ENCODE measurements around the gene POFUT1. TPM values are rescaled to one million over a fixed set of nuclear protein-coding genes. Genes with fewer than 3 reads are reported as not detected.
A peak's percentile ranks its signal among the peaks of the same experiment; 100 is the strongest.

Gene POFUT1
- polyA plus RNA-seq, 3 donors, result 10.9 to 22.8 (median 11.8) TPM

DNA sequence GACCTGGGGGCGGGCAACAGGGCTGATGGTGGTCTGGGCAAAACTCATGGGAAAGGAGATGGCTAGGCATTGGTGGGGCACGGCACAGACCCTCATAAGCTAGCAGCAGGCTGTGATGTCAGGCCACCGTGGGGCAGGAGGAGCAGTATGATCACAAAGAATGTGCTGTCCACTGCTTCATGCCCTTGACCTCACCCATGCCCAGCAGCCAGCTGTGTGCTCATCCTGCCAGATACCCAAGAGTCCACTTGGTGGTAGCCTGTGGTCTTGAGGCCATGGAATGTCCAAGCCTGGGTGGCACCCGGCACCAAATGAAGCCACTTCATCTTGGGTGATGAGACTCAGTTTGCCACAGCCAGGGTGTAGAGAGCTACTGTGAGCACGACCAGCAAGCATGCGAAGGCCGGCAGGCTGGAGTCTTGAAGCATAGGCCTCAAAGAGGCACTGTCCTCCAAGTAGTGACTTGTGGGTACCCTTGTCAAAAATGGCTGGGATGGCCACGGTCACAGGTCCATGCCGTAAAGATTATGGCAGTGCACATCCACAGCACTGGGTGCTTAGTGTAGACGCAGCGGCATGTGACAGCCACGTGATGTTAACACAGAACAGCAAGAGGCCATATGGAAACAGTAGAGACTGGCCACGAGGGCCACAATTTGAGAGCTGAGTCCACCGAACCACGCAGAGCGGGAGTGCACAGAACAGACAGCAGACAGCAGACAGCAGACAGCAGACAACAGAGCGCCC is 19.1 kb upstream of the POFUT1 start:
- Mint-ChIP-seq H3K4me1 (peaks cover 28% of the 10 kb centered on the region), H3K27me3 (ENCODE audit: low read depth in 3 of 3) (peaks cover 4 to 6% (median 6%) of the 10 kb centered on the region in 3 donors), H3K36me3 (peaks cover 22 to 24% of the 10 kb centered on the region in 2 donors), H3K27ac (no peak overlapping the region), H3K9me3 (peaks cover 0 to 3% (median 0%) of the 10 kb centered on the region in 7 donors), H3K4me3 (peak overlapping the region in 1 of 2 donors; percentile 42)
- H3K27me3 ChIP-seq (ENCODE audit: control insufficient read depth in 2 of 2, insufficient read depth in 2 of 2, low read length in 2 of 2), result no peaks in the 10 kb centered on the region
- intact Hi-C loops (cut with micrococcal nuclease), result no loop called here
- H3K9me3 ChIP-seq (replicated peaks in 1 of 2; ENCODE audit: control insufficient read depth in 1 of 2, insufficient read depth in 1 of 2, low read length in 2 of 2), result no peaks in the 10 kb centered on the region
- no peaks in the 10 kb centered on the region for H3K79me2 ChIP-seq (ENCODE audit: insufficient read depth, low read length)
- H3K4me1 ChIP-seq (ENCODE audit: control insufficient read depth in 1 of 2, insufficient read depth in 2 of 2, low read length in 2 of 2), result peaks cover 16 to 21% of the 10 kb centered on the region in 2 donors
- TF ChIP-seq, protein P1, sequence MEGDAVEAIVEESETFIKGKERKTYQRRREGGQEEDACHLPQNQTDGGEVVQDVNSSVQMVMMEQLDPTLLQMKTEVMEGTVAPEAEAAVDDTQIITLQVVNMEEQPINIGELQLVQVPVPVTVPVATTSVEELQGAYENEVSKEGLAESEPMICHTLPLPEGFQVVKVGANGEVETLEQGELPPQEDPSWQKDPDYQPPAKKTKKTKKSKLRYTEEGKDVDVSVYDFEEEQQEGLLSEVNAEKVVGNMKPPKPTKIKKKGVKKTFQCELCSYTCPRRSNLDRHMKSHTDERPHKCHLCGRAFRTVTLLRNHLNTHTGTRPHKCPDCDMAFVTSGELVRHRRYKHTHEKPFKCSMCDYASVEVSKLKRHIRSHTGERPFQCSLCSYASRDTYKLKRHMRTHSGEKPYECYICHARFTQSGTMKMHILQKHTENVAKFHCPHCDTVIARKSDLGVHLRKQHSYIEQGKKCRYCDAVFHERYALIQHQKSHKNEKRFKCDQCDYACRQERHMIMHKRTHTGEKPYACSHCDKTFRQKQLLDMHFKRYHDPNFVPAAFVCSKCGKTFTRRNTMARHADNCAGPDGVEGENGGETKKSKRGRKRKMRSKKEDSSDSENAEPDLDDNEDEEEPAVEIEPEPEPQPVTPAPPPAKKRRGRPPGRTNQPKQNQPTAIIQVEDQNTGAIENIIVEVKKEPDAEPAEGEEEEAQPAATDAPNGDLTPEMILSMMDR (IDR thresholded peaks at IDR 0.05), result no peak
- H3K27ac ChIP-seq (ENCODE audit: low read depth in 1 of 2, low read length in 2 of 2), result no peak overlapping the region
- DNase-seq, result no peak
- H3K36me3 ChIP-seq (replicated peaks in 1 of 2; ENCODE audit: control insufficient read depth in 1 of 2, insufficient read depth in 2 of 2, low read length in 2 of 2), result peaks cover 10 to 12% of the 10 kb centered on the region in 2 donors
- 98% methylated on average over 17 of the region's 17 CpGs for WGBS (ENCODE audit: insufficient coverage)
- H3K4me3 ChIP-seq (replicated peaks in 1 of 3; ENCODE audit: low read depth in 2 of 3, low read length in 3 of 3), result no peak overlapping the region
- H3K4me2 ChIP-seq (replicated peaks; ENCODE audit: extremely low read depth, low read length, poor library complexity, severe bottlenecking), result no peak overlapping the region
- no peak overlapping the region for H3K9ac ChIP-seq (ENCODE audit: insufficient read depth, low read length, poor library complexity, severe bottlenecking)
- H4K20me1 ChIP-seq (ENCODE audit: insufficient read depth, low read length), result peaks cover 27% of the 10 kb centered on the region
- H2AFZ ChIP-seq (ENCODE audit: insufficient read depth, low read depth, low read length, poor library complexity, severe bottlenecking), result no peak overlapping the region

DNA sequence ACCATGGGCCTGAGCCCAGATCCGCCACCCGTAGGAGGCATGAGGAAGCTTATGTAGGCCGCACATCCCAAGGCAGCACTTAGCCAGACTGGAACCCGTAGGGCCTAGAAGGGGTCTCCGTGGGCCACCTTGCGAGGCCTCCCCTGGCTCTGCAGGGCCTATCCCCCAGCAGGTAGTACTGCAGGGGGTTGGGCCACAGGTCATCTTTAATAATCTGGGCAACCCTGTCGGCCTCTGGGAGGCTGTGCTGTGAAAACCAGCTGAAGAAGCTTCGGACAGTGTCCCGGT is 18.6 kb upstream of the POFUT1 start:
- intact Hi-C loops (cut with micrococcal nuclease), result no loop called here
- H3K4me2 ChIP-seq (replicated peaks; ENCODE audit: extremely low read depth, low read length, poor library complexity, severe bottlenecking), result no peak overlapping the region
- no peak overlapping the region for H3K9ac ChIP-seq (ENCODE audit: insufficient read depth, low read length, poor library complexity, severe bottlenecking)
- H3K4me1 Mint-ChIP-seq, result peaks cover 28% of the 10 kb centered on the region
- H3K4me3 Mint-ChIP-seq, result peak overlapping the region; percentile 78 to 91
- H3K36me3 Mint-ChIP-seq, result peaks cover 27 to 29% of the 10 kb centered on the region in 2 donors
- no peak overlapping the region for H2AFZ ChIP-seq (ENCODE audit: insufficient read depth, low read depth, low read length, poor library complexity, severe bottlenecking)
- 95% methylated on average over 6 of the region's 9 CpGs for WGBS (ENCODE audit: insufficient coverage)
- no peak overlapping the region for H3K27ac ChIP-seq (ENCODE audit: low read depth in 1 of 2, low read length in 2 of 2)
- no peak for DNase-seq
- H3K9me3 ChIP-seq (replicated peaks in 1 of 2; ENCODE audit: control insufficient read depth in 1 of 2, insufficient read depth in 1 of 2, low read length in 2 of 2), result no peaks in the 10 kb centered on the region
- H3K4me3 ChIP-seq (replicated peaks in 1 of 3; ENCODE audit: low read depth in 2 of 3, low read length in 3 of 3), result no peak overlapping the region
- no peaks in the 10 kb centered on the region for H3K27me3 ChIP-seq (ENCODE audit: control insufficient read depth in 2 of 2, insufficient read depth in 2 of 2, low read length in 2 of 2)
- H3K4me1 ChIP-seq (ENCODE audit: control insufficient read depth in 1 of 2, insufficient read depth in 2 of 2, low read length in 2 of 2), result peaks cover 16 to 21% of the 10 kb centered on the region in 2 donors
- H4K20me1 ChIP-seq (ENCODE audit: insufficient read depth, low read length), result peaks cover 32% of the 10 kb centered on the region
- peaks cover 5% of the 10 kb centered on the region for H3K79me2 ChIP-seq (ENCODE audit: insufficient read depth, low read length)
- peaks cover 4 to 6% (median 6%) of the 10 kb centered on the region in 3 donors for H3K27me3 Mint-ChIP-seq (ENCODE audit: low read depth in 3 of 3)
- peaks cover 15 to 17% of the 10 kb centered on the region in 2 donors for H3K36me3 ChIP-seq (replicated peaks in 1 of 2; ENCODE audit: control insufficient read depth in 1 of 2, insufficient read depth in 2 of 2, low read length in 2 of 2)
- H3K9me3 Mint-ChIP-seq, result peaks cover 0 to 3% (median 0%) of the 10 kb centered on the region in 7 donors
- TF ChIP-seq, protein P1 (IDR thresholded peaks at IDR 0.05), result no peak
- H3K27ac Mint-ChIP-seq, result no peak overlapping the region

All from CD14-positive monocyte (primary cell).